C4-2B (cell line): Measurements from ENCODE around the gene SYPL1.

Source experiments
- CTCF ChIP-seq: fragments of 450-650 bp; conservative IDR thresholded peaks from 2 replicates; pipeline ENCODE4 v1.5.1; 2017; ENCODE audit warnings: mild to moderate bottlenecking
- ZFX ChIP-seq: fragments of 450-650 bp; IDR thresholded peaks from 2 replicates; pipeline ENCODE4 v1.6.1; 2017

GRCh38 chr7:106152313-106152665 lies 40.2 kb upstream of the SYPL1 start:
- TF ChIP-seq CTCF = no peak
- no peak for TF ChIP-seq ZFX
